Endodermal cell (in vitro differentiated cells): Measurements from ENCODE around the gene SIAE. TPM values are rescaled to one million over a fixed set of nuclear protein-coding genes. Genes with fewer than 3 reads are reported as not detected.

Experiments
- DNase-seq: peaks from one replicate; pipeline ENCODE4 v3.0.0-alpha.2; 2017
- H3K27ac ChIP-seq: 2 replicates; pipeline ENCODE4 v1.5.1; 2013; ENCODE audit warnings: mild to moderate bottlenecking, low read depth, low read length, moderate library complexity
- H3K27me3 ChIP-seq: 2 replicates; pipeline ENCODE4 v1.6.1; 2013; ENCODE audit warnings: mild to moderate bottlenecking, low read length, moderate library complexity; ENCODE audit not compliant: insufficient read depth, control insufficient read depth, poor library complexity, severe bottlenecking
- H3K36me3 ChIP-seq: 2 replicates; pipeline ENCODE4 v1.7.0; 2013; ENCODE audit warnings: mild to moderate bottlenecking, low read length, moderate library complexity; ENCODE audit not compliant: control insufficient read depth, insufficient read depth
- H3K4me1 ChIP-seq: one replicate; pipeline ENCODE4 v1.7.0; 2013; ENCODE audit warnings: low read length; ENCODE audit not compliant: control insufficient read depth, insufficient read depth
- H3K4me3 ChIP-seq: 2 replicates; pipeline ENCODE4 v1.5.1; 2013; ENCODE audit warnings: mild to moderate bottlenecking, low read length, moderate library complexity
- H3K9ac ChIP-seq: 2 replicates; pipeline ENCODE4 v1.6.1; 2013; ENCODE audit warnings: mild to moderate bottlenecking, low read length, moderate library complexity; ENCODE audit not compliant: poor library complexity, severe bottlenecking; ENCODE audit errors: extremely low read depth
- H3K9me3 ChIP-seq: 2 replicates; pipeline ENCODE4 v1.6.1; 2013; ENCODE audit warnings: mild to moderate bottlenecking, low read length, moderate library complexity; ENCODE audit not compliant: control insufficient read depth
- H3K27ac Mint-ChIP-seq: 2 replicates; pipeline ENCODE4 v1.8.0; 2020; ENCODE audit warnings: mixed read lengths
- H3K27me3 Mint-ChIP-seq: 2 replicates; pipeline ENCODE4 v1.8.0; 2021; ENCODE audit warnings: mild to moderate bottlenecking, mixed read lengths; ENCODE audit not compliant: insufficient read depth
- H3K36me3 Mint-ChIP-seq: 2 replicates; pipeline ENCODE4 v1.8.0; 2020; ENCODE audit warnings: low read depth, mixed read lengths
- H3K4me1 Mint-ChIP-seq: 2 replicates; pipeline ENCODE4 v1.8.0; 2020; ENCODE audit warnings: mixed read lengths
- H3K4me3 Mint-ChIP-seq: 2 replicates; pipeline ENCODE4 v1.8.0; 2020; ENCODE audit warnings: mild to moderate bottlenecking, moderate library complexity, mixed read lengths
- H3K9me3 Mint-ChIP-seq: 2 replicates; pipeline ENCODE4 v1.8.0; 2020; ENCODE audit warnings: mild to moderate bottlenecking, mixed read lengths
- CTCF ChIP-seq: fragments of 200-600 bp; sonication (generic); conservative IDR thresholded peaks from 2 replicates; pipeline ENCODE4 v1.5.0; 2021; ENCODE audit warnings: antibody characterized with exemption, mild to moderate bottlenecking
- WGBS, 2 experiments: methylation state at CpG; one replicate each; pipeline versions ENCODE4 v1.1.5 to v1.1.7; 2013; ENCODE audit warnings: missing lambda C conversion rate in 2 of 2, mixed read lengths in 1 of 2; ENCODE audit not compliant: insufficient coverage in 1 of 2, insufficient read length in 1 of 2; 5-methylcytosine and 5-hydroxymethylcytosine counted together
- total RNA-seq, 2 donors: library from RNA; stranded (reverse); fragmentation: NEBNext Ultra II Directional in 1 of 2; extraction: Animal tissue kit (Norgen Biotek cat#: 25700) in 1 of 2; gene quantifications; 2 replicates in 1 of 2; 3 replicates in 1 of 2; pipeline ENCODE4 v1.2.1, GENCODE V29; 2021

SIAE gene
- total RNA-seq, 2 donors from 2014 or later: 4.4 to 7.4 TPM

- H3K36me3 ChIP-seq: peaks cover 61% of the 10 kb centered on the region
- no peak for TF ChIP-seq CTCF
- H3K9me3 ChIP-seq: no peaks in the 10 kb centered on the region
- no peak overlapping the region for H3K27ac ChIP-seq
- DNase-seq: no peak
- Mint-ChIP-seq H3K9me3 (no peaks in the 10 kb centered on the region), H3K27me3 (no peaks in the 10 kb centered on the region), H3K27ac (no peak overlapping the region), H3K4me3 (no peak overlapping the region), H3K36me3 (peaks cover 59% of the 10 kb centered on the region), H3K4me1 (peaks cover 3% of the 10 kb centered on the region)
- H3K4me1 ChIP-seq: no peaks in the 10 kb centered on the region
- no peak overlapping the region for H3K4me3 ChIP-seq
- H3K9ac ChIP-seq: no peak overlapping the region
- 96 to 97% methylated on average over 3 of the region's 3 CpGs for WGBS, 2 experiments
- H3K27me3 ChIP-seq: no peaks in the 10 kb centered on the region
Observed at GRCh38 chr11:124635932-124636331, 37.6 kb downstream of the SIAE start.

GRCh38 chr11:124633355-124633754 lies 40.2 kb downstream of the SIAE start:
- Histone ChIP-seq H3K4me3 (no peak overlapping the region), H3K9ac (no peak overlapping the region), H3K36me3 (peaks cover 87% of the 10 kb centered on the region), H3K4me1 (no peaks in the 10 kb centered on the region), H3K27ac (no peak overlapping the region), H3K27me3 (no peaks in the 10 kb centered on the region), H3K9me3 (no peaks in the 10 kb centered on the region)
- Mint-ChIP-seq H3K27ac (no peak overlapping the region), H3K4me1 (peaks cover 1% of the 10 kb centered on the region), H3K27me3 (no peaks in the 10 kb centered on the region), H3K9me3 (no peaks in the 10 kb centered on the region), H3K4me3 (no peak overlapping the region), H3K36me3 (peaks cover 70% of the 10 kb centered on the region)
- 100% methylated on average over 1 of the region's 1 CpG; no CpG with 5 or more reads in 1 of the 2 experiments for WGBS, 2 experiments
- TF ChIP-seq CTCF: peak; percentile 66
- DNase-seq: no peak

GRCh38 chr11:124629961-124630360 lies 43.6 kb downstream of the SIAE start:
- H3K4me1 ChIP-seq: no peaks in the 10 kb centered on the region
- Mint-ChIP-seq H3K4me1 (no peaks in the 10 kb centered on the region), H3K9me3 (no peaks in the 10 kb centered on the region), H3K27me3 (no peaks in the 10 kb centered on the region), H3K27ac (no peak overlapping the region), H3K4me3 (no peak overlapping the region), H3K36me3 (peaks cover 72% of the 10 kb centered on the region)
- H3K9me3 ChIP-seq: no peaks in the 10 kb centered on the region
- WGBS, 2 experiments: 93 to 100% methylated on average over 3 to 4 of the region's 4 CpGs
- H3K27me3 ChIP-seq: no peaks in the 10 kb centered on the region
- TF ChIP-seq CTCF: no peak
- no peak overlapping the region for H3K27ac ChIP-seq
- no peak for DNase-seq
- H3K9ac ChIP-seq: no peak overlapping the region
- peaks cover 92% of the 10 kb centered on the region for H3K36me3 ChIP-seq
- H3K4me3 ChIP-seq: no peak overlapping the region
